ENCODE results near the gene CD40.

CD40 gene

GRCh38 chr20:46142124-46142523, 24.0 kb downstream of the CD40 start:
- no peak for DNase-seq (ENCODE audit: extremely low read depth in 1 of 2, low read depth in 1 of 2)

DNA sequence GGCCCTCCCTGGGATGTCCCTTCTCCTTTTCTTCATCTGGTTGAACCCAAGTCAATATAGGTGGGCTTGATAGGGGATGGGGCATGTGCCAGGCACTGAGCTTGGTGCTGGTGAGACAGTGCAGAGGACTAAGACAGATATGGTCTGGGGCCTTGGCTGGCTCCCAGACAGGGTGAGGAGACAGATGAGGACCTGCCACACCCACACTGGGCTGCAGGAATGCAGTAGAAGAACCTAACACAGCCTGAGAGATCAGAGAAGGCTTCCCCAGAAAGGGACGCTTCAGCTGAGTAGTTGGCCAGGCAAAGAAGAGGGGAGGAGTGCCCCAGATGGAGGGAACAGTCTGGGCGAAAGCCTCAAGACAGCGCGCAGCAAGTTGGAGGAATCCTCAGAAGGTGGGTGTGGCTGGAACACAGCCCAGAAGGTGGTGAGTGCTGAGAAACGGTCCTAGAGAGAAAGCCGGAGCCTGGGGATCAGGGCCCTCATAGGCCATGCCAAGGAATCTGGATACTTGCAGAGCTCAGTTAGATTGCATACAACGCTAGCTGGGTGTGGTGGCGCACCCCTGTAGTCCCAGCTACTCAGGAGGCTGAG, 26.4 kb downstream of the CD40 start:
- DNase-seq (ENCODE audit: extremely low read depth in 1 of 2, low read depth in 1 of 2) = no peak

DNA sequence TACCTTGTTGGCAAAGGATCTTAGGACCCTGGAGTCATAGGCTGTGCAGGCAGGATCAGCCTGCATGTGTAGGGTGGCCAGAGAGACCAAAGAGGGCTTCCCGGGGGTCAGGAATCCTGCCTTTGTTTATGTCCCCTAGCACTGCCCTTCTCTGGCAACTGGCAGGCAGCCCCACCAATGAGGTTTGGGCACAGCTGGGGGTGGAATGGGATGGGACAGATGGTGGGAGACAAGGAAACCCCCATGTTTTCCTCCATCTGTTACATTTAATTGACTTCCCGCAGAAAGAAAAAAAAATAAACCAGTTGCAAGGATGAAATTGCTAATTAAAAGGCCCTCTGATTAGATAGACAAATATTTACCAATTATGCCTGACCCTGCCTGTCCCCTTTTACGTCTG, 27.6 kb downstream of the CD40 start:
- no peak for DNase-seq (ENCODE audit: extremely low read depth in 1 of 2, low read depth in 1 of 2)

DNA sequence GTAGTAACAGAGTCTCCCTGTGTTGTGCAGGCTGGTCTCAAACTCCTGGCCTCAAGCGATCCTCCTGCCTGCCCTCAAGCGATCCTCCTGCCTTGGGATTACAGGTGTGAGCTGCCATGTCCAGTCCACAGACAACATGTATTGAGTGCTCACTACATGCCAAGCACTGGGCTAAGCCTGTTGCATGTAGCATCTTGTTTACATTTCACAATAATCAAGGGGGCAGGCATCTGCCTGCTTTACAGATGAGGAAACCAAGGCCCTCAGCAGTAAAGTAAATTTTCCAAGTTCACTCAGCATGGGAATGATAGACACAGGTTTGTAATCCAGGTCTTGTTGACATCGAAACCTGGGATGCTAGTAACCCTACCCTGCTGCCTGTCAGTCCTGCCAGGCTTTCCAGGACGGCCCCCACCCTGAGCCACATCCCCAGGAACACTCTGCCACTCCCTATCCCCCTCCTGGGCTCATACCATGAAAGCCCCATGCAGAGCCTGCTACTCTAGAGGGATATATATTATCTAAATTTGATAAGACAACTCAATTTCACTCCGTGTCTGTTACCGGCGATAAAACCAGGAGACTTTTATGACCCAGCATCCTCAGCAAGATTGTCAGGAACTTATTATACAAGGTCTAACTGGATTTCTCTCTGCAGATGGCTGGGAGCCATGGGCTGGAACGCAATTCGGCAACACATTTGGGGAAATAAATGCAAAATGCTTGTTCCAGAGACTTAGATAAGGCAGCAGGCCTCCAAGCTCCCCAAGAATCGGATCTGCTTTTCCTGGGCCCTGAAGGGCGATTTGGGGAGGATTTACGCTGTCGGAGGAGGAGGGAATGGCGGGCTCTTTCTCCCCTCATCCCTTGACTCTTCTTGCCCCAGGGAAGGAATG, 30.4 kb downstream of the CD40 start:
- DNase-seq (ENCODE audit: extremely low read depth in 1 of 2, low read depth in 1 of 2) = no peak

DNA sequence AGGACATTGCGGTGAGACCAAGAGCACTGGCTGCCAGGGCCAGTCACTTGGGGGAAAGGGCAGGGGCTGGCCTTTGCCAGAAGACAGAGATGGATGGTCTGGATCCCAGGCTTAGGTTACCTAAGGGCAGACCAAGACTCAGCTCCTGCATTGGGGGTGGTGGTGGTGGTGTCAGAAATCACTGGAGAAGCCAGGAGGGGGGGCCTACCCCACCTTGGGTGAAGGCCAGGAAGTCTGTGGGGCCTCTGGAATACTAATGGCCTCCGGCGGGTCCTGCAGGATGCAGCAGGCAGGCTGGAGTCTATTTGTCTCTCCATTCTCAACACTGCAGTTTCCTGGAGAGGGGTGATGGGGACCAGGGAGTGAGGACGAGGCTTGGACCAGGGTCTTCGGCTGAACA, 32.8 kb downstream of the CD40 start:
- DNase-seq (ENCODE audit: extremely low read depth in 1 of 2, low read depth in 1 of 2) = no peak

GRCh38 chr20:46151936-46152335, 33.8 kb downstream of the CD40 start:
- no peak for DNase-seq (ENCODE audit: extremely low read depth in 1 of 2, low read depth in 1 of 2)

DNA sequence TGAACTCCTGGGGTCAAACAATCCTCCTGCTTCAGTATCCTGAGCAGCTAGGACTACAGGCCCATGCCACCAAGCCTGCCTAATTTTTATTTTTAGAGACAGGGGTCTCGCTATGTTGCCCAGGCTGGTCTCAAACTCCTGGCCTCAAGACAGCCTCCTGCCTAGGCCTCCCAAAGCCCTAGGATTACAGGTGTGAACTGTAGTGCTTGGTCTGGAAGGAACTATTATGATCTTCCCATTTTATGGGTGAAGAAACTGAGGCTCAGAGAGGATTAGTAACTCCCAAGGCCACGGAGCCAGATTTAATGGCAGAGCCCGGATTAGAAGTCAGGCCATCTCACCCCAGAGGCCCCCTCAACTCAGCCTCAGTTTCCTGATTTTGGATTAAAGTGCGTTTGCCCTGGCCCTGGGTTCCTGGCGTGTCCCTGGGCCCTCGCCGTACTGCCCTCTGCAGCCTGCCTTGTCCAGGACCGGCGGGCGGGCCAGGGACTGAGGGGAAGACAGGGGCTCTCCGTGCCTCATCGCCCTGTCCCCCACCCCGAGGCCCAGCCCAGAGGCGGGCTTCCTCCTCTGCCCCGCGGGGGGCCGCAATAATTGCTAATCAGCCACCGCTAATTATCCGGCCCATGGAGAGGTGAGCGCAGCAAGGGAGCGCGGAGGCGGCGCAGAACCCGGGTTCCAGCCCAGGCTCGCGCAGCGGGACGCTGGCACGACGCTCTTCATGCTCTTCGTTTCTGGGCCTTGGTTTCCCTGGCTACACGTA, 34.9 kb downstream of the CD40 start:
- no peak for DNase-seq (ENCODE audit: extremely low read depth in 1 of 2, low read depth in 1 of 2)

- DNase-seq (ENCODE audit: extremely low read depth in 1 of 2, low read depth in 1 of 2) = no peak
These were observed 36.2 kb downstream of the CD40 start for GRCh38 chr20:46154305-46154704.

DNA sequence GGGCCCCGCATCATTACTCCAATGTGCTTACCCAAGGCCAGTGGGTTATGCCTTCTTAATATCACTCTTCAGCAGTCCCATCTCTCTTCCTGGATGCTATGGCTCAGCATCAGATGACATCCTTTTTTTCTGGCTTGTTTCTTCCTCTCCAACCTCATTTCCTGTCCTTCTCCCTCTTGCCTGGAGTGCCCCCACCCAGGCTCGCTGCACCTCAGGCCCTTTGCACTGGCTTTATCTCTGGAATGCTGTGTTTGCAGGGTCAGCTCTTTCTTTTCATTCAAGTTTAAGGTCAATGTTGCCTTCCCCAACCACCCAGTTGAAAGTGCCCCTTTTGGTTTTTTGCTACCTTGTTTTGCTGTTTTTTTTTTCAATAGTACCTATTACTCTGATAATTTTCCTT, 36.7 kb downstream of the CD40 start:
- DNase-seq (ENCODE audit: extremely low read depth in 1 of 2, low read depth in 1 of 2) = no peak

DNA sequence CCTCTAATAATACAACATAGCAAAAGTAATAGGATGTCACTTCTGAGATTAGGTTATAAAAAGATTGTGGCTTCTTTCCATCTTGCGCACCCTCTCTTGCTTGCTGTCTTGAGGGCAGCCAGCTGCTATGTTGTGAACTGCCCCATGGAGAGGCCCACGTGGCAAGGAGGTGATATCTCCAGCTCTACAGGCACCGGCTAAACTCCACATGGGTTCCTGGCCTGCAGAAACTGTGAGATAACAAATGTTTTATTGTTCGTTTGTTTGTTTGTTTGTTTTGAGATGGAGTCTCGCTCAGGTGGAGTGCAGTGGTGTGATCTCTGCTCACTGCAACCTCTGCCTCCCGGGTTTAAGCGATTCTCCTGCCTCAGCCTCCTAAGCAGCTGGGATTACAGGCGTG, 38.0 kb downstream of the CD40 start:
- DNase-seq (ENCODE audit: extremely low read depth in 1 of 2, low read depth in 1 of 2) = no peak

DNA sequence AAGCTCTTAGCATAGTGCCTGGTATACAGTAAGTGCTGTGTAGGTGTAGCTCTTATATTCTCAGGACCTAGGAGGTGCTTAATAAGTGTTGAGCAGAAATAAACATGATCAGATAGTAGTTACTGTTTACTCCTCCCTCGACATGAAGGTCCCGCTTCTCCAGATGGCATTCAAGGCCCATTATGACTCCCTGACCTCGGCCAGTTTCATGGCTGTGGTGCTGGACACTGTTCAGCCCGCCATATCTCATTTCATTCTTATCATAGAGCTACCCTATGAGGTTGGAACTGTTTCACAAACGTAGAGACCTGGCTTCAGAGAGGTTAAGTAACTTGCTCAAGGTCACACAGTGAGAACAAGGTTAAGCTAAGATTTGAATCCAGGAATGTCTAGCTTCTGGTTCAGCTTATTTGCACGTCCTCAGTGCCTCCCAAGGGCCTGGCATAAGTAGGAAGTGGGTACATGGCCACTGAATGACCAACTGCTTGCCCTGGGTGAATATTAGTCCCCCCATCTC, 39.0 kb downstream of the CD40 start:
- DNase-seq (ENCODE audit: extremely low read depth in 1 of 2, low read depth in 1 of 2) = no peak

DNA sequence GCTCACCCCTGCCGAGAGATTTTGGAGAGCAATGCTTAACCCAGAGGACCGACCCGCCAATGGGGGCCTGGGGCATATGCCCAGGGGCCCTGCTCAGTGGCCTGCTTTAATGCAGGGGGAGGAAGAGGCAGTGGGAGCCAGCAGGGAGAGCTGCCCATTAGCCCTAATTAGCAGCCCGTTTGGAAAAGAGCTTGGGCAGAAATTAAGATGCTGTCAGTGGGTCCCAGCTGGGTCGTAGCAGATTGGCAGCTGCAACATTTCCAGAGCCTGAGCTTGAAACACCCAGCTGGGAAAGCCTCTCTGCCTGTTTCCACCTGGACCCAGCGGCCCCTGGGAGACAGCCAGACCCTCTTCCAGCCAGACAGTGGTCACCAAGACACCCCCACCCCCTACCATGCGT, 39.5 kb downstream of the CD40 start:
- no peak for DNase-seq (ENCODE audit: extremely low read depth in 1 of 2, low read depth in 1 of 2)

DNA sequence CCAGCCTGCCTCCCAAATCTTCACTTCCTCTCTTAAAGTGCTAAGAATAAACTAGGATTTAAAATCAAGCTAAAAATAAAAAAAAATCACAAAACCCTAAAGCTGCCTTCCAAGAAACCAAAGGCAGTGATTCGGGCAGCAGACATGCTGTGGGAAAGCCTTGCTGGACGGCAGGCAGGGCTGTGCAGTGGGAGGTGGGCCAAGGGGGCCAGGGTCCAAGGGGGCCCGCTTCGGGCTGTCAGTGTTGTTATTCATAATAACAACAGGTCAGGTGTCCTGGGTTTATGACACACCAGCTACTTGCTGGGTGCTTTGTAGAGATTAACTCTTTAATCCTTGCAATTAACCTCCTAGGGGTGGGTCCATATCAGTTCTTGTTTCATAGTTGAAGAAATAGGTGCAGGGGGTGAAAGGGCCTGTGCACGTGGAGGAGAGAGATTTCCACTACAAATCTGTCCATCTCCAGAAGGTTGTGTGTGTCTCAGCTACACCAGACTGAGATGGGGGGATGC, 40.4 kb downstream of the CD40 start:
- no peak for DNase-seq (ENCODE audit: extremely low read depth in 1 of 2, low read depth in 1 of 2)

DNA sequence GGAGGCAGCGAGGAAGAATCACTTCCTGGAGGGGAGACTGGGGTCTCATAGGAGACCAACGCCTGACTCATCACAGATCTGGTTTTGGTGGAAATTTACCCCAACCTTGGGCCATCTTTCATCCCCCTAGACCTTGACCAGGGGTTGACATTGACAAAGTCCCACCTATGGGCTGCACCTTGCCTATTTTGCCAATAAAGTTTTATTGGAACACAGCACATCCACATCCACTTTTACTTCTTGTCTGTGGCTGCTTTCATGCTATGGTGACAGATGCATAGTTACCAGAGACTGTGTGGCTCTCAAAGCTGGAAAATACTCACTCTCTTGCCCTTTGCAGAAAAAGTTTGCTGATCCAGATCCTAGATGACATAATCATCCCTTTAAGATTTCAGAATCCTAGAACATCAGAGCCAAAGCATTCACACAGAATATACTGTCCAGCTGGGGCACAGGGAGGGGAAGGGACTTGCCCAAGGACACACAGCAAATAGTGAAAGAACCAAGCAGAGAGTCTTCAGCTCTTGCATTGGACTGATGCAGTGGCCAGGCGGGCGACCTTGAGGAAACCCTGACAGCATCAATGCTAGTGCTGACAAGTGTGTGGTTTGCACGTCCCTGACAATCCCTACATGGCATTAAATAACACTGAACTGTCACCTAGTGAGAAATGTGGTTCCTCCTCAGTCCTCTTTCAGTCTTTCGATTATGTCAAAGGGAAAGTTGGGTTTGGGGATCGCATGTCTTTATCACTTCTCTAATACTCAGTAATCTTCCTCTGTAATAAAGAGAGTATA, 41.2 kb downstream of the CD40 start:
- no peak for DNase-seq (ENCODE audit: extremely low read depth in 1 of 2, low read depth in 1 of 2)

- no peak for DNase-seq (ENCODE audit: extremely low read depth in 1 of 2, low read depth in 1 of 2)
These were observed 42.5 kb downstream of the CD40 start for GRCh38 chr20:46160661-46161060.

- DNase-seq (ENCODE audit: extremely low read depth in 1 of 2, low read depth in 1 of 2) = no peak
These were observed 43.8 kb downstream of the CD40 start for GRCh38 chr20:46161921-46162320.

- no peak for DNase-seq (ENCODE audit: extremely low read depth in 1 of 2, low read depth in 1 of 2)
These were observed 46.1 kb downstream of the CD40 start for GRCh38 chr20:46164254-46164653.

- DNase-seq (ENCODE audit: extremely low read depth in 1 of 2, low read depth in 1 of 2) = no peak
These were observed 49.0 kb downstream of the CD40 start for GRCh38 chr20:46167080-46167479.

DNA sequence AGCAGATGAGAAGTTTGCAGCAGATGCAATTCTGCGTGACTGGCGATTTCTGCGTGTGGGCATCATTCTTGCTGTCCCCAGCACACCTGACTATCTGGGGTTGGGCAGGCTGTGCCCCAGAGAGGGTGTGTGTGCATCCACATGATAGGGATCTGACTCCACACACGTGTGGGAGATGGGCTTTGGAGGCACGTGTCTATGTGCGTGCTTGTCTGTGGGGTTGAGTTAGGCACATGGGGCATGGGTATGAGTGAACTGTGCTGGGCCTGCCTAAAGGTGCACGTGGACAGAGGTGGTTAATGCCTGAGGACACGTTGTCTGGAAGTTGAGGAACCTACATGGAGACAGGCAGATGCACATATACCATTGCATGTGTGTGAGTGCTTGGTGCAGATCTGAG, 50.3 kb downstream of the CD40 start:
- DNase-seq (ENCODE audit: extremely low read depth in 1 of 2, low read depth in 1 of 2) = no peak

Data from activated CD8-positive, alpha-beta memory T cell treated with anti-CD3 and anti-CD28 coated beads for 1 hour (primary cell).